ENCODE data around the gene SLC30A7.
A peak's percentile ranks its signal among the peaks of the same experiment; 100 is the strongest.
"Not testable (repeated sequence)": the region's sequence is repeated elsewhere in the genome, so short reads cannot be mapped to it uniquely, and the experiment has no call there.

The SLC30A7 gene

DNA sequence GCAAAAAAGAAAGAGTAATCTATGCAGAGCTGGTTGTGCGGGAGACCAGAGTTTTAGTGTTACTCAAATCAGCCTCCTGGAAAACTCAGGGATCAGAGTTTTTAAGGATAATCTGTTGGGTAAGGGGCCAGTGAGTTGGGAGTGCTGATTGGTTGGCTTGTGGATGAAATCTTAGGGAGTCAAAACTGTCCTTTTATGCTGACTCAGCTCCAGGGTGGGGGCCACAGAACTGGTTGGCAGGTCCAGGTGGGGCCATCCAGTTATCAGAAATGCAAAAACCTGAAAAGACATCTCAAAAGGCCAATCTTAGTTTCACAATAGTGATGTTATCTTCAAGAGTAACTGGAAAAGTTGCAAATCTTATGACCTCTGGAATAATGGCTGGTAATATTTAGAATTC, 4.5 kb upstream of the SLC30A7 start:
- DNase-seq = no peak

DNA sequence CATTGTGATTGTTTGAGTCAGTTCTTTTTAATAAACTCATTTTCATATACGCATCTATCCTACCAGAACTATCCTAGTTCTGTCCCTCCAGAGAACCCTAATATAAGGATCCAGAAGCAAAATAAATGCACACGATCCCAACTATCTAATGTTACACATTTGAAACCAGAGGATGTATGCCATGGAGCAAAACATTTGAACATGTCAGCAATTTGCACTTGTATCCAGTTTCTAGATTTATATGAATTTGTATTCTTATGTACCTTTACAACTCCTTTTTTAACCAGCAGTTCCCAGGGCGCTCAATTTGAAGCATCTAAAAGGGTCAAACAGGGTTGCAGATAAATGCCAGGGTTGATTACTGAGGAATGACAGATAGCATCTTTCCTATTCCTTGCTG, 3.3 kb upstream of the SLC30A7 start:
- no peak for DNase-seq

DNA sequence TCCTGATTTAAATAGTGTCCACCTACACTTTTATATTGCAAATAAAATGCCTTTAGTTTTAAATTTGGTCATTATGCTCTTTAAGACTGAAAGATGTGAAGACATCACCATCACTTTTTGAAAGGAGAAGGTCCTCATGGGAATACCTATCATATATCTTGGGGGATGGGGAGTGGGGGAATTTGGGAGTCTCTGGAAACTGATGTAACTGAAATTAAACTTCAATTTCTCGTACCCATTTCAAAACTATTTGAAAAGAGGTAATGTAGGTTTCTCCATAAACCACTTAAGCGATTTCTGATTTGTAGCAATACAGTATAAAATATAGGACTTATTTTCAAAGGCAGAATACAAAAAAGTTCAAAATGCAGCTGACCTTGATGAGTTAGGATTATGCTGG, 2.2 kb upstream of the SLC30A7 start:
- no peak for DNase-seq

DNA sequence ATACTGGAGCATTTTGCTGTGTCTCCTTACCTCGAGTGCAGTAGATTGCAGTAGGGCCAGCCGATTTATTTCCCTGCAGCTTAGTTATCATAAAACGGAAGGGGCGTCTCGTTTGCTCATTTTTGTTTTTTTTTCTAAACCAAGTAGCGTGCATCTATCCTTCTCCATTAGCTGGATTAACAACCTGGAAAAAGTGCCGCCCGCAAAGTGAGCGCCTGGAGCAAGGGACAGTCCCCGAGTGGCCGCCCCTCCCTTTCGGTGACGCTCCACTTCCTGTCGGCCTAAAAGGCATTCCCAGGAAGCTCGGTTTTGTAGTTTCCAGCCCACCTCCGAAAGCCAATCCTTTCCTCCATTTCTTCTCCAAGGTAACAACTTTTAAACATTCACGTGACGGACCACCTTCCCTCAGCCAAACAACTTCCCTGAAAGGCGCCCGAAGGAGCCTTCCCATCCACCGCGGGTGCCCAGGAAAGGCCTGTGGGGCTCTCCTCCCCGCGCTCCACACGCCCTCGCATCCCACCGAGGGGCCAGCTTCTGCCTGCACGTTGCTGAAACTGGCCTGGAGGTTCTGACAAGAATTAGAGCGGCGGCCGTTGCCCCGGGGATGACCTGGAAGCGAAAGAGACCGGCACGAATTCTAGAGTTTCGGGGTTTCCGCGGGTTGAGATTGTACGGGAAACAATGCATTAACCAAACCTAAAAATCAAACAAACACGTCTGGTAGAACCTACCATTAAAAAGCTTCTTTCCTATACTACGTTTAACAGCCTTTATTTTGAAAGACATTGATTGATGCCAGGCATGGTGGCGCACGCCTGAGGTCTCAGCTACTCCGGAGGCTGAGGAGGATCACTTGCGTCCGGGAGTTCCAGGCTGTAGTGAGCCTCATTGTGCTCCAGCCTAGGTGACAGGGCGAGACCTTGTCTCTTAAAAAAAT, 1.0 kb upstream of the SLC30A7 start, which contains the start of gene EXTL2:
EXTL2 (minus strand) TSS at position 240 of the 937 bp plus-strand sequence. CDS start 6,085 bp downstream, outside the sequence.
- peak; percentile 85 for DNase-seq

DNA sequence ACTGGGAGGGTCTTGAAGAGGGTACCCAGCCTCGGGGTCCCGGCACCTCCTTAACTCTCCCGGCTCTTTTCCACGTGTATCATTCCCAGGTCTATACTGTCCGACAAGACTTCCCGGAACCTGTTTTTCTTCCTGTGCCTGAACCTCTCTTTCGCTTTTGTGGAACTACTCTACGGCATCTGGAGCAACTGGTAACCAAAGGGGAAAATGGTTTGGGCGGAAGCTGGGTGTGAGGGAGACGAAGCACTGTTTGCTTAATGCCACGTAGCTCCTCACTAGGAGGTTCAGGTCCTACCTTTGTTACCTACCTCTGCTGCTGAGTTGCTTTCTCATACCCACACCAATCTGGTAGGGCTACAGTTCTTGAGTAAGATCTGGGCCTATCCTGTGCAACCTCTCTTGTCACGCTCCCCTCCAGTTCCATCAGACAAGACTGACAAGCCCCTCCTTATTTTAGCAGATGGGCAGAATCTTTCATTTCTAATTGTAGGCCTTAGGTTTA, 642 bp downstream of the SLC30A7 start:
- peak; percentile 42 for DNase-seq

DNA sequence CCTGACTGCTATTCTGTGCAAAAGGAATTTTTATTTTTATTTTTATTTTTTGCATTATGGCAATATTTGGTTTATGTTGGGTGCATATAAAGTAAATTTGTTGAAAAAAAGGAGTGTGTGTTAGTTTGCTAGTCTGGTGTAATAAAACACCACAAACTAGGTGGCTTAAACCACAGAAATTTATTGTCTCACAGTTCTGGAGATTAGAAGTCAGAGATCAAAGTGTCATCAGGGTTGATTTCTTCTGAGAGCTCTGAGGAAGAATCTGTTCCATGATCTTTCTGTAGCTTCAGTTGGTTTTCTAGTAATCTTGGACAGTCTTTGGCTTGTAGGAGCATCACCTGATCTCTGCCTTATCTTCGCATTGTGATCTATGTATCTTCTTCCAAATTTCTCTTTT, 6.5 kb downstream of the SLC30A7 start:
- DNase-seq = no peak

DNA sequence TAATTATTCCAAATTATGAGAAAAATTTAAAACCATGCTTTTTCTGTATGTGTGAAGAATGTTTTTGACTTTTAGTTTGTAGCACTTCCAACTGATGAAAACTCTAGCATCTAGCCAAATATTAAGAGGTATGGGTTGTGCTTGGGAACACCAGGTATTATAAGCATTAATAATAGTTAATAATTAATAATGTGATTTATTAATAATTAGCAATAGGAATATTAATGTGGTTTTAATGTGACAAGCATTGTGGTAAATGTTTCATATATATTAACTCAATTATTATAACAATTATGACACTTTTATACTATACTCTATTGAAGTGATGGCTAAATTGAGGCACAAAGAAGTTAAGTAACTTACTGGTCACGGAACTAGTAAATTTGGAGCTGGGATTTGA, 7.9 kb downstream of the SLC30A7 start:
- no peak for DNase-seq

DNA sequence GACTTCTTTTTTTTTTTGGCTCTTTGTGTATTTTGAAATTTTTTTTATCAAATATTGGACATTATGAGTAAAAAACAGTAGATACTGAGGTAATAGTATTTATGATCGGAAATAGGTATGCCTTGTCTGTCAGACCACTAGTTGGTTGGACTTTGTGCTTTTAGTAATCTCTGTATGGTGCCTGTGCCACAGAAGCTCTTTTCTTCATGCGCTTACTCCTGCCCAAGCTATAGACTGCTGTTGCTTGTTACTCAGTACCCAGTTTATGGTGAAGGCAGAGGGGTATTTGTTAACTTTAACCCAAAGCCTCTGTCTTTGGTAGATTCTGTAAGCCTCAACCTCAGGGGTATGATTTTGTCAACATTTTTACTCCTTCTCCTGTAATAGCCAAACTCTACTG, 8.6 kb downstream of the SLC30A7 start:
- no peak for DNase-seq

DNA sequence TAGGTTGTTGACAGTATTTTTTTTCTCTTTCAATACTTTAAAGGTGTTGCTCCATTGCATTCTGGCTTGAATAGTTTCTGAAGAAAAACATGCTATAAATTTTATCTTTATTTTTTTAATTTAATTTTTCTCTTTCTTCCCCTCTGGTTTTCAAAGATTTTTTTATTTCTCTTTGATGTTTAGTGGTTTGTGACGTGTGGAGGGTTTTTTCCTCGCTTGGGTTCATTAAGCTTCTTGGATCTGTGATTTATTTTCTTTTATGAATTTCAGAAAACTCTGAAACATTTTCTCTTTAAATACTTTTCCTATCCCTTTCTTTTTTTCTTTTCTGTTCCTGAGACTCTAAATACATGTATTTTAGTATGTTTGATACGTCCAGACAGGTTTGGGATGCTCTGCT, 9.3 kb downstream of the SLC30A7 start:
- no peak for DNase-seq

DNA sequence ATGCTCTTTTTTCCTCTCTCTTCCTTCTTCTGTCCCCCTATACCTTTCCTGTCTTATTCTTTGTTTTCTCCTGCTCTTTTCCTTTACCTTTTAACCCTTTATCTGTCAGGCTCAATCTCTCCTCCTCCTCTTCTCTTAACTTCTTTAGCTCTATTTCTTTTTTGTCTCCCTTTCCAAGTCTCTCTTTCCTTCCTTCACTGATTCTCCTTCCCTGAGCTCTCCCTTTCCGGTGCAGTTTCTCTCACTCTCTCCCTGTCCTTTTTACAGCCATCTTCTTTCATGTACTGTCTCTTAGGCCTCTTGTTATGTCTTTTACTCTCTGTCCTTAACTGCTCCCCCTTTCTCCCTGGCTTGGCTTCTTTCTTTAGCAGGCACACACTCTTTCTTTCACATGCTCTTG, 12.0 kb downstream of the SLC30A7 start:
- no peak for DNase-seq

DNA sequence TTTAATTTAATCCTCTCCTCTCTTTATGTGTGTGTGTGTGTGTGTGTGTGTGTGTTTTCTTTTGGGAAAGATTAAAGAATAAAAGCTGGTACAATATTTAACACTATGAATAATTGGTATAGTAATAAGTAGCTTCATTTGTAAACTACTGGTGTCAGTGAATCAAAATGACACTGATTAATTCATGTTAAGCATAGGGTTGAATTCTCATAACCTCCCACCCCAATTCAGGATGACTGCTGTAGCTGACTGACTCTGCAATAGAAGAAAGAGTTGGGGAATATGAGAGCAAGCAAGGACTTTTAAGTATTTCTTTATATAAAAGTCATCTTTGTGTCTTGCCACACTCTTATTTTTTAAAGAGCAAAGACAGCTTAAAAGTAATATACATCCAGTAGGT, 13.1 kb downstream of the SLC30A7 start:
- no peak for DNase-seq

DNA sequence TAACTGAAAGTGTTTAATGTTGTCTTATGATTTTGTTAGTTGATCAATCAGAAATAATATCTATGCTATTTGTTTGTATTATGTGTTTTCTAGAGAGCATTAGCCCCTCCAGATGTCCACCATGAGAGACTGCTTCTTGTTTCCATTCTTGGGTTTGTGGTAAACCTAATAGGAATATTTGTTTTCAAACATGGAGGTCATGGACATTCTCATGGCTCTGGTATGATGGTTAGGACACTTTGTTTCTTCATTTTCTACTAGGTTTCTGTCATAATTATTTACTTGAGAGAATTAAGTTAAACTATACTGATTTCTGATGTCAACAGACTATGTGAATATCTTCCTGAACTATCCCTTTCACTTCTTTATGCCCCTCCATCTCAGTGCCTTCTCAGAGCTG, 16.1 kb downstream of the SLC30A7 start:
- DNase-seq = no peak

DNA sequence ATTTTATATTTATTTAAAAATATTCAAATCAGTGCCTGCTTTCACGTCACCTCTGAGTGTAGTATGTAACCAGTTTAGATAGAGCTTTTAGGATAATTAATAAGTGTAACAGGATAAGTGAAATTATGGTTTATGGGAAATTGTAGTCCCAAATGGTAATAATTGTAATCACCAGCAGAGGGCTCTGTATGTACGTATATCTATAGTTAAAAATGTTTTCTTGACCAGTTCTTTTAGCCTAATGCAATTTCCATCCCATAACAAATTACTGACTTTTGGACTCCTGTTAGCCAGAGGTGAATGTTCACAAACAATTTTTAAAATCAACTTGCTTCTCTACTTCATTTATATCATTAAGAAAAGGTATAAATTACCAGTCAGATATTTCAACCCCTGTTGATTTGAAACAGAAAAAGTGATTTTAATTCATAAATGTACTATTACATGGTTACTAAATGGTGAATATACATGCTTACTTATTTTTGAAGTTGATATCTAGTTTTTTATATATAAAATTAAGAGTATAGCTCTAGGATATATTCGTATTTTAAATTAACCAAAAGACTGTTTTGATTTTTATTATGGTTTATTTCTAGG, 25.3 kb downstream of the SLC30A7 start:
- peak; percentile 62 for DNase-seq

DNA sequence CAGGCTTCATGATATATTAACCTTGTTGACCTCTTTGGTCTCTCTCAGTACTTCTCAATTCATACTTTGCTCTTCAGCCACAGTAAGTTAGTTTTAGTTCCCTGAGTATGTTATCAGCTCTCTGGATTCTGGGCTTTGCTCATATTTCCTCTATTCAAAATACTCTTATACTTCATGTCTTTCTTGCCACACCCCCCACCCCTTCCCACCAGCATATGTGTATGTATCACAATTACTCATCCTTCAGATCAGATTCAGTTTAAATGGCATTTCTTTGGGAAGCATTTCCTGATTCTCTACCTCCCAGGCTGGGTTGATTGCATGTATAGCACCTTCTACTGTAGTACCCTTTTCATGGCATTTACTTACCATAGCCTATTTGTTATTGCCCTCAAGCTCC, 28.3 kb downstream of the SLC30A7 start:
- DNase-seq = no peak

DNA sequence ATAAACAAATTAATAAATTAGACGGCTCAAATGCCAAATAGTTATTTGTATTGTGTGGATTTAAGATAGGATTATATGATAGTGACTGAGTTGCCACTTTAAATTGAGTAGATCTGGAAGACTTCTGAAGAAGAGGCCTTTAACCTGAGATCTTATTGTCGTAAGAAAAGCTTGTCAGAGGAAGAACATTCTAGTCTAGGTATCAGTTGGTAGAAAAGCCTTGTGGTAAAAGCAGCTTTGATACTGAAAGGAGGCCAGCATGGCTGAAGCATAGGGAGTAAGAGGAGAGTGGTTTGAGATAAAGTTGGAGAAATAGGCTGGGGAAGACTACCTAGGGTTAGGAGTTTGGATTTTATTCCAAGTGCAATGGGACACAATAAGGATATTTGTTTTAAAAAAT, 29.1 kb downstream of the SLC30A7 start:
- no peak for DNase-seq

DNA sequence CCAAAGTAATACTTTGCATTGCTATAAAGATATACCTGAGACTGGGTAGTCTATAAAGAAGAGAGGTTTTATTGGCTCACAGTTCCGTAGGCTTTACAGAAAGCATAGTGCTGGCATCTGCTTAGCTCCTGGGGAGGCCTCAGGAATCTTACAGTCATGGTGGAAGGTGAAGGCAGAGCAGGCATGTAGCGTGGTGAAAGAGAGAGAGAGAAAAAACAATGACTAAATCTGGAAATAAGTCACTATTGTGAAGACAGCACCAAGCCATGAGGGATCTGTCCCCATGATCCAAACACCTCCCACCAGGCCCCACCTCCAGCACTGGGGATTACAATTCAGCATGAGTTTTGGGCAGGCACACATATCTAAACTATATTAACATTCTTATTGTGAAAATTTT, 30.4 kb downstream of the SLC30A7 start:
- no peak for DNase-seq

DNA sequence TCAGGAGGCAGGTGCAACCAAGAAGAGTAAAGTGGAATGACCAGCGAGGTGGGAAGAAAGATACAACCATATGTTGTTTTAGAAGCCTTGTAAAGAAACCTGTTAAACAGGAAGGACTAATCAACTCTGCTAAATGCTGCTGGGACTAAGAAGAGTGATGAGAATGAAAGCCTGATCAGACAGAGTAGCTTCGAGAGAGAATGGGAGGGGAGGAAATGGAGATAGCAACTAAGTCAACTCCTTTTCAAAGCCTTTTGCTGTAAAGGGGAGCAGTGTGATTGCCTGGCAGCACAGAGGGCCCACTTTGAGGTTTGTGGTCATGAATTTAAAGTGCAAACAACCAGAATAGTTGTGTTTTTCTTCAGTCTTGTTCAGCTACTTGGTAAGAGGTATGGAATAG, 31.4 kb downstream of the SLC30A7 start:
- DNase-seq = no peak

DNA sequence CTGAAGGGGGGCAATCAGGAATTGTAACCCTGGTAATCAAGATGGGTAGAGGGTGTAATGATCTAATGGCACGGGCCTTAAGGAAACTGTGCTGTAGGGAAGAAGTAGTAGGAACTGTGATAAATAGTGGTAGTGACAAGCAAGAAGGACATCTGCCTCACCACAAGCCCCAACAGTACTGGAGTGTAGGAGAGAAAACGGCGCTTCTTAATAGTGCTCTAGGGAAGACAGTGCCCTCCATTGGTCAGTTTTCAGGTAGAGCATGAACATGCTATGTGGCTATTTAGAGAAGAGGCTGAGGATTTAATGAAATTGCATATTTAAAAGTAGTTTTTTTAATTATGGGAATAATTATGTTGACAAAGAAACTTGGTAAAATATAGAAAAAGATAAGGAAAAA, 32.2 kb downstream of the SLC30A7 start:
- DNase-seq = no peak

DNA sequence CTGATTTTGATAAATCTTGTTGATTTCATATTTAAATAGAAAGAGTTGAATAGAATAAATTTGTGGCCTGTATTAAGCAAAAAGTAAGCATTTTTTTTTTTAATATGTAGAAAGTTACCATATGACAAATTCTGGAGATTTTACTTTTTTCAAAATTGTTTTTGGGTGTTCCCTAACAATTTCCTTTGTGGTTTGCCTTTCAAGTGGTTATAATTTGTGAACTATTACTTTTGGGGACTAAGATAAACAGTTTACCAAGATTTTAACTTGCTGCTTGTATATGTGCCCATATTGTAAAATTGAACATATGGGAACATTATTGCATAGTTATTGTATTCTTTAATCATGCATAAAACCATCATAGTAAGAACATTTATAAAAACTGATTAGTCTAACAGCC, 34.6 kb downstream of the SLC30A7 start:
- no peak for DNase-seq

DNA sequence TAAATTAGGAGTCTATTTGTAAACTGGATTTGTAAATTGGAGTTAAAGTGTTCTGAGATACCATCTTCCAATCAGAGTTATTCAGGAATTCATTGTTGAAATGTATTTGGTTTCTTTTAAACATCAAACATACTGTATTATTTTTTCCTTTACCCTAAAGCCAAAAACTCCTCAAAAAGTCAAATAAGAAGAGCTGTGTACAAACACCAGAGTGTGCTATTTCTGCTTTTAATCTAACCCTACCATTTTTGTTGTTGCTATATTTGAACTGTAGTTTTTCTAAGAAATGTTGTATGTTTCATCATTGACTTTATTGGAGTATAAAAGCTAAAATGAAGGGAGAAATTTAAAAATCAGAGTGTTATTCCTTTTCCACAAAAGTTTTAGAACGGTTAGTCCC, 35.8 kb downstream of the SLC30A7 start:
- DNase-seq = no peak

DNA sequence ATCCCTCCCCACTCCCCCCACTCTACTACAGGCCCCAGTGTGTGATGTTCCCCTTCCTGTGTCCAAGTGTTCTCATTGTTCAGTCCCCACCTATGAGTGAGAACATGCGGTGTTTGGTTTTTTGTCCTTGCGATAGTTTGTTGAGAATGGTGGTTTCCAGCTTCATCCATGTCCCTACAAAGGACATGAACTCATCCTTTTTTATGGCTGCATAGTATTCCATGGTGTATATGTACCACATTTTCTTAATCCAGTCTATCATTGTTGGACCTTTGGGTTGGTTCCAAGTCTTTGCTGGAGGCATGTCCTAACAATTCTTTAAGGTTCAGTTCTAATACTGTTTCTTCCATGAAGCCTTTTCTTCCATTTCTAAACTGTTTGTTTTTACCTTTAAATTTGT, 37.7 kb downstream of the SLC30A7 start:
- not testable (repeated sequence) for DNase-seq

DNA sequence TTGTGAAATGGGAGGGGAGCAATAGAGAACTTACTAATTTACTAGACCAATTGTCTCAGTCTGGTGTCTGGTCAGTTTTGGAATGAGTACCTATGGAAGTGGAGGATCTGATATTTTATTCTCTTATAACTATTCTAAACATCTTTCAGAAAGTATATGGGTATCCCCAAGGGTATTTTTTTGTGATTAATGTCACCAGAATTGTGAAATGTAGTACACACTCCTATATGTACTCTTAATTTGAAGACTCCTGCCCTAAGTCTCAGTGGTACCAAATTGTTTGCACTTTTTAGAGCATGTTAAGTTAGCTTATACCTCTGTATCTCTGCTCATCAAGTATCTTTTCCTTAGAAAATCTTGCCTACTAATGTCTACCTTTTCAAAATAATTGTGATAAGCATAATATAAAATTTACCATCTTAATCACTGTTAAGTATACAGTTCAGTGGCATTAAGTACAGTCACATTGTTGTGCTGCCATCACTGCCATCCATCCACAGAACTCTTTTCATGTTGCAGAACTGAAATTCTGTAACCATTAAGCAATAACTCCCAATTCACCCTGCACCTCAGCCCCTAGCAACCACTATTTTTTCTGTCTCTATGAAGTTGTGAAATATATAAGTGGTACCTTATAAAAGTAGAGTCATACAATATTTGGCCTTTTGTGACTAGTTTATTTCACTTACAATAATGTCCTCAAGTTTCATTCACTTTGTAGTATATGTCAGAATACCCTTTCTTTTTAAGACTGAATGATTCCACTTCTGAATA, 40.5 kb downstream of the SLC30A7 start:
- no peak for DNase-seq

DNA sequence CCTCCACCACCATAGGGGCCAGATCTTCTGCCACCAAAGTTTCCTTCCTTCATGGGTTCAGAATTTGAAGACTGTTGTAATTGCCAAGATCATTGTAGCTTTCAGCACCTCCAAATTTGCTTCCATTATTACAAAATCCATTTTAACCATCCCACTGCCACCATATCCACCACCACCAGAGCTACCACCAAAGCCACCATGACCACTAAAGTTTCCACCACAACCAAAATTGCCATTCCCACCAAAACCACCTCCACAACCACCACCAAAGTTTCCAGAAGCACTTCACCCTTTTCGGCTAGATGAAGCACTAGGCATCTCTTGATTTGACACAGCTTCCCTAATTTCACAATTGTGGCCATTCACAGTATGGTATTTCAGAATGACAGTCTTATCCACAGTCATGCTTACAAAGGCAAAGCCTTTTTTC, 45.2 kb downstream of the SLC30A7 start:
- DNase-seq = no peak
